Measurements from ENCODE around the gene TAF11L3.
"Not testable (repeated sequence)": the region's sequence is repeated elsewhere in the genome, so short reads cannot be mapped to it uniquely, and the experiment has no call there.

Gene TAF11L3

DNA sequence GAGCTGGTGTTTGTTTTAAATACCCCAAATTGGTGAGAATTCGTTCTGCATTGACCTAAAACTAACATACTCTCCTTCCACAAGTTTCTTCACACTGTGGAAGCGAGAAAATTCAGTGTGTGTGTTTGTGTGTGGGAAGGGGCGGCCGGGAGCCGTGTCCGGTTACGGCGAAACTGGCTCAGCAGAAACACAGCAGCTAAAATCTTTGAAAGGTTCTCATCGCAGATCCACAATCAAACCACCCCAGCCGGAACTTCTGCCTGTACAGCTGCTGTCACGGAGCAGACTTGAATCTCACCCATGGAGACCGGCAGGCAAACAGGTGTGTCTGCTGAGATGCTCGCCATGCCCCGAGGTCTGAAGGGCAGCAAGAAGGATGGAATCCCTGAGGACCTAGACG, at the start of gene TAF11L3:
Gene TAF11L3, plus strand, starts transcription at position 301 of the 400 bp plus-strand sequence.
- H3K4me3 ChIP-seq (ENCODE audit: low read depth, low read length); POLR2A ChIA-PET; H3K9me3 ChIP-seq (ENCODE audit: control insufficient read depth, insufficient read depth, low read depth, low read length); H3K27ac ChIP-seq (ENCODE audit: extremely low read depth, low read depth, low read length); H3K36me3 ChIP-seq (ENCODE audit: control insufficient read depth in 2 of 2, insufficient read depth in 1 of 2, low read length in 2 of 2); H3K4me1 ChIP-seq (ENCODE audit: control insufficient read depth, insufficient read depth, low read length); CTCF ChIA-PET: not testable (repeated sequence)

DNA sequence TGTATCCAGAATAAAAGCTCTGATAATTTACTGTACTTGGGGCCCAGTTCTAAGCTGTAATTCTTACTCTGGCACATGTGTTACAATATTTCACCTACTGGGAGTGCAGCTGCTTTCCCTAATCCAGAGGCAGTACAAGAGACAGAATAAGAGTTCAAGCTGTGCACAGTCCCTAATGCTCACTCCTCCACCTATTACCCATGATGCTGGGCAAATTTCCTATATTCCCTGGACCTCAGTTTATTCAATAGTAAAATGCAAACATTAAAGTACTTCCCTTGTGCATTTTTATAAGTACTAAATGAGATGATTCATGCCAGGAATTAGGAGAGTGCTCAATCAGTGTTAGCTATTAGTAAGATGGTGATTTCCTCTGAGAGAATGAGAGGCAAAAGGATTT, 48.1 kb upstream of the TAF11L3 start:
- Histone ChIP-seq H3K9me3 (ENCODE audit: control insufficient read depth, insufficient read depth, low read depth, low read length) (no peaks in the 10 kb centered on the region), H3K4me1 (ENCODE audit: control insufficient read depth, insufficient read depth, low read length) (no peaks in the 10 kb centered on the region), H3K36me3 (ENCODE audit: control insufficient read depth in 2 of 2, insufficient read depth in 1 of 2, low read length in 2 of 2) (no peaks in the 10 kb centered on the region), H3K27ac (ENCODE audit: extremely low read depth, low read depth, low read length) (no peak overlapping the region), H3K4me3 (ENCODE audit: low read depth, low read length) (no peak overlapping the region)
- TF ChIP-seq SP2 (tag by site-specific recombination; IDR thresholded peaks at IDR 0.05) (no peak), ZNF544 (tag by site-specific recombination; IDR thresholded peaks at IDR 0.05) (no peak), KLF7 (tag by site-specific recombination; IDR thresholded peaks at IDR 0.05; ENCODE audit: borderline replicate concordance) (no peak), ZNF777 (tag by site-specific recombination; IDR thresholded peaks at IDR 0.05; ENCODE audit: borderline replicate concordance) (no peak), ZNF621 (tag by site-specific recombination; IDR thresholded peaks at IDR 0.05) (no peak), TRIM28 (IDR thresholded peaks at IDR 0.05; ENCODE audit: borderline replicate concordance, low read length) (no peak), ZNF791 (tag by site-specific recombination; IDR thresholded peaks at IDR 0.05) (no peak)
- TF ChIP-seq, protein P1, sequence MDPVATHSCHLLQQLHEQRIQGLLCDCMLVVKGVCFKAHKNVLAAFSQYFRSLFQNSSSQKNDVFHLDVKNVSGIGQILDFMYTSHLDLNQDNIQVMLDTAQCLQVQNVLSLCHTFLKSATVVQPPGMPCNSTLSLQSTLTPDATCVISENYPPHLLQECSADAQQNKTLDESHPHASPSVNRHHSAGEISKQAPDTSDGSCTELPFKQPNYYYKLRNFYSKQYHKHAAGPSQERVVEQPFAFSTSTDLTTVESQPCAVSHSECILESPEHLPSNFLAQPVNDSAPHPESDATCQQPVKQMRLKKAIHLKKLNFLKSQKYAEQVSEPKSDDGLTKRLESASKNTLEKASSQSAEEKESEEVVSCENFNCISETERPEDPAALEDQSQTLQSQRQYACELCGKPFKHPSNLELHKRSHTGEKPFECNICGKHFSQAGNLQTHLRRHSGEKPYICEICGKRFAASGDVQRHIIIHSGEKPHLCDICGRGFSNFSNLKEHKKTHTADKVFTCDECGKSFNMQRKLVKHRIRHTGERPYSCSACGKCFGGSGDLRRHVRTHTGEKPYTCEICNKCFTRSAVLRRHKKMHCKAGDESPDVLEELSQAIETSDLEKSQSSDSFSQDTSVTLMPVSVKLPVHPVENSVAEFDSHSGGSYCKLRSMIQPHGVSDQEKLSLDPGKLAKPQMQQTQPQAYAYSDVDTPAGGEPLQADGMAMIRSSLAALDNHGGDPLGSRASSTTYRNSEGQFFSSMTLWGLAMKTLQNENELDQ (tag by site-specific recombination; IDR thresholded peaks at IDR 0.05; ENCODE audit: low read depth) = no peak
- TF ChIP-seq, protein P2, sequence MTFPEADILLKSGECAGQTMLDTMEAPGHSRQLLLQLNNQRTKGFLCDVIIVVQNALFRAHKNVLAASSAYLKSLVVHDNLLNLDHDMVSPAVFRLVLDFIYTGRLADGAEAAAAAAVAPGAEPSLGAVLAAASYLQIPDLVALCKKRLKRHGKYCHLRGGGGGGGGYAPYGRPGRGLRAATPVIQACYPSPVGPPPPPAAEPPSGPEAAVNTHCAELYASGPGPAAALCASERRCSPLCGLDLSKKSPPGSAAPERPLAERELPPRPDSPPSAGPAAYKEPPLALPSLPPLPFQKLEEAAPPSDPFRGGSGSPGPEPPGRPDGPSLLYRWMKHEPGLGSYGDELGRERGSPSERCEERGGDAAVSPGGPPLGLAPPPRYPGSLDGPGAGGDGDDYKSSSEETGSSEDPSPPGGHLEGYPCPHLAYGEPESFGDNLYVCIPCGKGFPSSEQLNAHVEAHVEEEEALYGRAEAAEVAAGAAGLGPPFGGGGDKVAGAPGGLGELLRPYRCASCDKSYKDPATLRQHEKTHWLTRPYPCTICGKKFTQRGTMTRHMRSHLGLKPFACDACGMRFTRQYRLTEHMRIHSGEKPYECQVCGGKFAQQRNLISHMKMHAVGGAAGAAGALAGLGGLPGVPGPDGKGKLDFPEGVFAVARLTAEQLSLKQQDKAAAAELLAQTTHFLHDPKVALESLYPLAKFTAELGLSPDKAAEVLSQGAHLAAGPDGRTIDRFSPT (tag by site-specific recombination; IDR thresholded peaks at IDR 0.05) = no peak
- TF ChIP-seq, protein P3, sequence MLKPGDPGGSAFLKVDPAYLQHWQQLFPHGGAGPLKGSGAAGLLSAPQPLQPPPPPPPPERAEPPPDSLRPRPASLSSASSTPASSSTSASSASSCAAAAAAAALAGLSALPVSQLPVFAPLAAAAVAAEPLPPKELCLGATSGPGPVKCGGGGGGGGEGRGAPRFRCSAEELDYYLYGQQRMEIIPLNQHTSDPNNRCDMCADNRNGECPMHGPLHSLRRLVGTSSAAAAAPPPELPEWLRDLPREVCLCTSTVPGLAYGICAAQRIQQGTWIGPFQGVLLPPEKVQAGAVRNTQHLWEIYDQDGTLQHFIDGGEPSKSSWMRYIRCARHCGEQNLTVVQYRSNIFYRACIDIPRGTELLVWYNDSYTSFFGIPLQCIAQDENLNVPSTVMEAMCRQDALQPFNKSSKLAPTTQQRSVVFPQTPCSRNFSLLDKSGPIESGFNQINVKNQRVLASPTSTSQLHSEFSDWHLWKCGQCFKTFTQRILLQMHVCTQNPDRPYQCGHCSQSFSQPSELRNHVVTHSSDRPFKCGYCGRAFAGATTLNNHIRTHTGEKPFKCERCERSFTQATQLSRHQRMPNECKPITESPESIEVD (tag by site-specific recombination; IDR thresholded peaks at IDR 0.05) = no peak
- CTCF ChIA-PET = interaction anchor here (2.2 kb wide), 1 partner anchor 254 kb away, joined by 10 read pairs; no protein-coding TSS in a partner anchor
- POLR2A ChIA-PET = no interaction called here

DNA sequence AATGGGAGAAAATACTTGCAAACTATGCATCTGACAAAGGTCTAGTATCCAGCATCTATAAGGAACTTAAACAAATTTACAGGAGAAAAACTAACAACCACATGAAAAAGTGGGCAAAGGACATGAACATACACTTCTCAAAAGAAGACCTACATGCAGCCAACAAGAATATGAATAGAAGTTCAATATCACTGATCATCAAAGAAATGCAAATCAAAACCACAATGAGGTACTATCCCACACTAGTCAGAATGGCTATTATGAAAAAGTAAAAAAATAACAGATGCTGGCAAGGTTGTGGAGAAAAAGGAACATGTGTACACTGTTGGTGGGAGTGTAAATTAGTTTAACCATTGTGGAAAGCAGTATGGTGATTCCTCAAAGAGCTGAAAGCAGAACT, 43.1 kb upstream of the TAF11L3 start:
- CTCF ChIA-PET; H3K36me3 ChIP-seq (ENCODE audit: control insufficient read depth in 2 of 2, insufficient read depth in 1 of 2, low read length in 2 of 2); H3K4me3 ChIP-seq (ENCODE audit: low read depth, low read length); H3K27ac ChIP-seq (ENCODE audit: extremely low read depth, low read depth, low read length); POLR2A ChIA-PET; H3K4me1 ChIP-seq (ENCODE audit: control insufficient read depth, insufficient read depth, low read length); H3K9me3 ChIP-seq (ENCODE audit: control insufficient read depth, insufficient read depth, low read depth, low read length): not testable (repeated sequence)

DNA sequence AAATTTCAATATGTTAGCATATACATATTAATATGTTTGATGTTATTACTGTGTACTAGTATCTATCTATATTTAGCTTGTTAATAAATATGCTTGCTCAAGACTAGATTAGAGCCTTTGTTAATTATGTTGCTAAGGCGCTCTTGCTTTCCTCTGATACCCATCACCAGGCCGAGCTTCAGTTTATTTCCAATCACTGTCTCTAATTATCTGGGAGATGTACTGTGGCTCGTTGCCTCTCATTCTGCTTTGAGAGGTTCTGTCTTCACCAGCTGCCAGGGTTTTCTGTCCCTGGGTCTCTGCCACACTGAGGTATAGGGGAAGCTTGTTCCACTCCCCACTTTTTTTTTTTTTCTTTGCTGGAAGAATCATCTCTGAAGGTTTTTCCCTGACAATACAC, 41.1 kb upstream of the TAF11L3 start:
- ChIA-PET POLR2A (no interaction called here), CTCF (no interaction called here)

More for the DNA sequence above, 41.1 kb upstream of the TAF11L3 start:
- Histone ChIP-seq H3K4me1 (ENCODE audit: control insufficient read depth, insufficient read depth, low read length) (no peaks in the 10 kb centered on the region), H3K36me3 (ENCODE audit: control insufficient read depth in 2 of 2, insufficient read depth in 1 of 2, low read length in 2 of 2) (no peaks in the 10 kb centered on the region), H3K9me3 (ENCODE audit: control insufficient read depth, insufficient read depth, low read depth, low read length) (no peaks in the 10 kb centered on the region), H3K4me3 (ENCODE audit: low read depth, low read length) (no peak overlapping the region), H3K27ac (ENCODE audit: extremely low read depth, low read depth, low read length) (no peak overlapping the region)
- no peak for TF ChIP-seq ZSCAN30 (tag by site-specific recombination; IDR thresholded peaks at IDR 0.05)
- TF ChIP-seq ZNF792 (tag by site-specific recombination; IDR thresholded peaks at IDR 0.05) = no peak
- no peak for TF ChIP-seq ZNF10 (tag by site-specific recombination; IDR thresholded peaks at IDR 0.05)
- TF ChIP-seq MZF1 (tag by site-specific recombination; IDR thresholded peaks at IDR 0.05; ENCODE audit: borderline replicate concordance) = no peak

Measured in HEK293 (cell line).